ENCODE data around the gene EIF3L. TPM values are rescaled to one million over a fixed set of nuclear protein-coding genes. Genes with fewer than 3 reads are reported as not detected.

EIF3L gene
- total and polyA plus RNA-seq, 2 of the 8 experiments (the other 6 are each of a cell fraction or from before 2014, with no cell fraction given), result 639 to 886 TPM

DNA sequence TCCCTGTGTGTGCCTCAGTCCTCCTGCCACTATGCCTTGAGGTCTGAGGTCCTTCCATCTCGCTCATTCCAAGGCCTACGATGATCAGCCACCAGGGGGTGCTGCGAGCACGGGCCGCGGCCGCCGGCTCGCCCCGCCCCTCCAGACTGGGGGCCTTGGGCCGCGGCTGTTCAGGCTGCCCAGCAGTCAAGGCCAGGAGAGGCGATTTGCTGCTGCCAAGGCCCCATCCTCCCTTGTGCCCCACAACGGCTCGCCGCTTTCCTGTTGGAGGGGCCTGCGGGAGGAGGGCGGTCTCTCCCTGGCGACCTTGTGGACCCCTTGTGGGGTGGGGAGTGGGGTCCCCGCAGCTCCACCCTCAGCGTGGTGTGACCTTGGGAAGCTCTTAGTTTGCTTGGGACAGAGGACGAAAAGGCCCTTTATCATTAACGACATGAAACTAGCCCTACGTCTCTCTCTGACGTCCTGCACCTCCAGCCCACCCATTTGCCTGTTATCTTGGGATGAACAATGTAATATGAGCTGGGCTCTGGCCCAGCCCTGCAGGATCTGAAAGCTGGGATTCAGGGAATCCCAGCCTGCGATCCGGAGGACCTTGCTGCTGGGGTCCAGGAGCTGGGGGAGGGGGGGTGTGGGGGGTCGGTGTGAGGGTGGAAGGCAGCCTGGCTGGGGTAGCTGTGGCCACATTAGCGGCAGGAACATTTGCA, 31.4 kb upstream of the EIF3L start (continued):
- TF ChIP-seq, protein P1, sequence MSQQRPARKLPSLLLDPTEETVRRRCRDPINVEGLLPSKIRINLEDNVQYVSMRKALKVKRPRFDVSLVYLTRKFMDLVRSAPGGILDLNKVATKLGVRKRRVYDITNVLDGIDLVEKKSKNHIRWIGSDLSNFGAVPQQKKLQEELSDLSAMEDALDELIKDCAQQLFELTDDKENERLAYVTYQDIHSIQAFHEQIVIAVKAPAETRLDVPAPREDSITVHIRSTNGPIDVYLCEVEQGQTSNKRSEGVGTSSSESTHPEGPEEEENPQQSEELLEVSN (IDR thresholded peaks at IDR 0.05), result no peak
- no peak for TF ChIP-seq RNF2 (IDR thresholded peaks at IDR 0.05; ENCODE audit: borderline replicate concordance, low read depth, low read length, missing control alignments, poor library complexity, severe bottlenecking)
- no peak for TF ChIP-seq BACH1 (IDR thresholded peaks at IDR 0.05; ENCODE audit: low read length)
- TF ChIP-seq EP300 (IDR thresholded peaks at IDR 0.05; ENCODE audit: borderline replicate concordance in 1 of 2, low read depth in 2 of 2, low read length in 2 of 2), result no peak
- TF ChIP-seq MAFK (IDR thresholded peaks at IDR 0.05; ENCODE audit: low read depth, low read length), result no peak
- TF ChIP-seq NANOG (IDR thresholded peaks at IDR 0.05; ENCODE audit: insufficient read depth, low read depth, low read length, poor library complexity, severe bottlenecking), result no peak
- no peak for TF ChIP-seq BRCA1 (IDR thresholded peaks at IDR 0.05; ENCODE audit: low read depth, low read length)
- peak; percentile 58; the same call in 1 of the 2 replicates for TF ChIP-seq SP1 (IDR thresholded peaks at IDR 0.05; ENCODE audit: low read depth, low read length)
- peak; percentile 67 for TF ChIP-seq TBP (IDR thresholded peaks at IDR 0.05; ENCODE audit: low read depth, low read length)
- TF ChIP-seq JUN (IDR thresholded peaks at IDR 0.05; ENCODE audit: low read depth, low read length), result no peak
- no peak for TF ChIP-seq SIRT6 (IDR thresholded peaks at IDR 0.05; ENCODE audit: low read length)
- no peak for TF ChIP-seq NRF1 (IDR thresholded peaks at IDR 0.05; ENCODE audit: low read depth, low read length)
- no peak; the same call in 1 of the 2 replicates for TF ChIP-seq CREB1 (IDR thresholded peaks at IDR 0.05)
- no peak for TF ChIP-seq KDM5A (IDR thresholded peaks at IDR 0.05; ENCODE audit: low read length)
- TF ChIP-seq CBX8 (IDR thresholded peaks at IDR 0.05; ENCODE audit: borderline replicate concordance, low read depth, low read length), result no peak
- TF ChIP-seq POU5F1 (IDR thresholded peaks at IDR 0.05; ENCODE audit: low read depth, low read length), result no peak
- peak; percentile 81 for TF ChIP-seq POLR2AphosphoS5 (IDR thresholded peaks at IDR 0.05; ENCODE audit: low read depth, low read length)
- TF ChIP-seq GTF2F1 (IDR thresholded peaks at IDR 0.05; ENCODE audit: borderline replicate concordance, low read depth, low read length), result no peak
- TF ChIP-seq SAP30 (IDR thresholded peaks at IDR 0.05; ENCODE audit: insufficient read depth, insufficient replicate concordance, low read length), result no peak
- TF ChIP-seq SP4 (IDR thresholded peaks at IDR 0.05; ENCODE audit: low read length), result no peak; the same call in 1 of the 2 replicates
- TF ChIP-seq KDM1A (IDR thresholded peaks at IDR 0.05; ENCODE audit: borderline replicate concordance, low read length), result 0 out of 2 replicates have a peak, but pooled peaks have one; percentile 12
